ENCODE results near the gene LAGE3.
A peak's percentile ranks its signal among the peaks of the same experiment; 100 is the strongest.

LAGE3 gene

GRCh38 chrX:154443992-154444754, 34.9 kb downstream of the LAGE3 start, which contains the start of gene FAM50A:
FAM50A (plus strand) TSS chrX:154444141; CDS start chrX:154444236, 95 bp downstream.
- Histone ChIP-seq H3K9ac (ENCODE audit: low read length) (peak within 1 kb of the TSS; percentile 72), H4K20me1 (ENCODE audit: insufficient read depth, low read length) (no peaks in the 10 kb centered on the region), H3K27ac (ENCODE audit: low read length) (peak within 1 kb of the TSS; percentile 19; the same call in 1 of the 2 replicates), H3K4me2 (ENCODE audit: low read length) (peak within 1 kb of the TSS; percentile 89), H2AFZ (ENCODE audit: low read depth, low read length) (no peak within 1 kb of the TSS), H3K27me3 (ENCODE audit: low read depth, low read length) (no peaks in the 10 kb centered on the region), H3K9me3 (ENCODE audit: insufficient read depth, low read length) (no peaks in the 10 kb centered on the region), H3K4me1 (ENCODE audit: low read length) (peaks cover 9% of the 10 kb centered on the region; the same call in 1 of the 2 replicates), H3K36me3 (replicated peaks; ENCODE audit: low read depth, low read length) (no peaks in the 10 kb centered on the region), H3K79me2 (ENCODE audit: low read length) (peaks cover 12% of the 10 kb centered on the region), H3K4me3 (ENCODE audit: low read length) (peak within 1 kb of the TSS; percentile 87)
- no peak for TF ChIP-seq EZH2phosphoT487 (IDR thresholded peaks at IDR 0.05; ENCODE audit: low read depth)
- TF ChIP-seq CTCF (IDR thresholded peaks at IDR 0.05; ENCODE audit: low read depth, low read length), result no peak

GRCh38 chrX:154443479-154443910, 35.6 kb downstream of the LAGE3 start:
- Histone ChIP-seq H2AFZ (ENCODE audit: low read depth, low read length) (no peak overlapping the region), H3K79me2 (ENCODE audit: low read length) (peaks cover 19% of the 10 kb centered on the region), H3K4me2 (ENCODE audit: low read length) (peak overlapping the region; percentile 89), H3K36me3 (replicated peaks; ENCODE audit: low read depth, low read length) (peaks cover 5% of the 10 kb centered on the region), H3K27me3 (ENCODE audit: low read depth, low read length) (no peaks in the 10 kb centered on the region), H3K9me3 (ENCODE audit: insufficient read depth, low read length) (no peaks in the 10 kb centered on the region), H4K20me1 (ENCODE audit: insufficient read depth, low read length) (no peaks in the 10 kb centered on the region), H3K4me3 (ENCODE audit: low read length) (peak overlapping the region; percentile 87), H3K27ac (ENCODE audit: low read length) (peak overlapping the region; percentile 19; the same call in 1 of the 2 replicates), H3K4me1 (ENCODE audit: low read length) (peaks cover 9% of the 10 kb centered on the region; the same call in 1 of the 2 replicates), H3K9ac (ENCODE audit: low read length) (peak overlapping the region; percentile 64)
- TF ChIP-seq EZH2phosphoT487 (IDR thresholded peaks at IDR 0.05; ENCODE audit: low read depth) (no peak), CTCF (IDR thresholded peaks at IDR 0.05; ENCODE audit: low read depth, low read length) (no peak)

GRCh38 chrX:154441984-154442707, 36.9 kb downstream of the LAGE3 start:
- TF ChIP-seq CTCF (IDR thresholded peaks at IDR 0.05; ENCODE audit: low read depth, low read length) (no peak), EZH2phosphoT487 (IDR thresholded peaks at IDR 0.05; ENCODE audit: low read depth) (no peak)
- no peak overlapping the region for H3K4me2 ChIP-seq (ENCODE audit: low read length)
- H3K4me1 ChIP-seq (ENCODE audit: low read length), result peaks cover 15% of the 10 kb centered on the region
- H3K4me3 ChIP-seq (ENCODE audit: low read length), result no peak overlapping the region
- H3K27ac ChIP-seq (ENCODE audit: low read length), result no peak overlapping the region
- no peaks in the 10 kb centered on the region for H4K20me1 ChIP-seq (ENCODE audit: insufficient read depth, low read length)
- no peaks in the 10 kb centered on the region for H3K9me3 ChIP-seq (ENCODE audit: insufficient read depth, low read length)
- no peaks in the 10 kb centered on the region for H3K27me3 ChIP-seq (ENCODE audit: low read depth, low read length)
- H2AFZ ChIP-seq (ENCODE audit: low read depth, low read length), result no peak overlapping the region
- peaks cover 5% of the 10 kb centered on the region for H3K36me3 ChIP-seq (replicated peaks; ENCODE audit: low read depth, low read length)
- no peak overlapping the region for H3K9ac ChIP-seq (ENCODE audit: low read length)
- peaks cover 32% of the 10 kb centered on the region for H3K79me2 ChIP-seq (ENCODE audit: low read length)

GRCh38 chrX:154441564-154441963, 37.5 kb downstream of the LAGE3 start:
- peaks cover 15% of the 10 kb centered on the region for H3K4me1 ChIP-seq (ENCODE audit: low read length)
- no peaks in the 10 kb centered on the region for H4K20me1 ChIP-seq (ENCODE audit: insufficient read depth, low read length)
- TF ChIP-seq EZH2phosphoT487 (IDR thresholded peaks at IDR 0.05; ENCODE audit: low read depth) (no peak), CTCF (IDR thresholded peaks at IDR 0.05; ENCODE audit: low read depth, low read length) (no peak)

More at GRCh38 chrX:154441564-154441963, 37.5 kb downstream of the LAGE3 start:
- H3K27me3 ChIP-seq (ENCODE audit: low read depth, low read length), result no peaks in the 10 kb centered on the region
- H3K4me2 ChIP-seq (ENCODE audit: low read length), result no peak overlapping the region
- no peak overlapping the region for H3K4me3 ChIP-seq (ENCODE audit: low read length)
- peaks cover 33% of the 10 kb centered on the region for H3K79me2 ChIP-seq (ENCODE audit: low read length)
- H3K9ac ChIP-seq (ENCODE audit: low read length), result no peak overlapping the region
- H3K27ac ChIP-seq (ENCODE audit: low read length), result no peak overlapping the region
- H2AFZ ChIP-seq (ENCODE audit: low read depth, low read length), result no peak overlapping the region
- H3K36me3 ChIP-seq (replicated peaks; ENCODE audit: low read depth, low read length), result peaks cover 5% of the 10 kb centered on the region
- H3K9me3 ChIP-seq (ENCODE audit: insufficient read depth, low read length), result no peaks in the 10 kb centered on the region

Measured in OCI-LY3 (cell line).